SK-N-SH treated with all-trans-retinoic acid at 6 μM for 48 hours (cell line): Measurements from ENCODE around the gene DRC7.

ENCODE experiments used
- CSDC2 ChIP-seq: fragments of 250-450 bp; sonication (Bioruptor Pico); IDR thresholded peaks from 2 replicates; pipeline ENCODE4 v1.5.0; 2020; ENCODE audit warnings: mild to moderate bottlenecking, moderate library complexity
- ESRRG ChIP-seq: fragments of 250-450 bp; sonication (Bioruptor Pico); IDR thresholded peaks from 2 replicates; pipeline ENCODE4 v1.6.1; 2021; ENCODE audit warnings: mild to moderate bottlenecking
- OSR1 ChIP-seq: fragments of 250-450 bp; sonication (Bioruptor Pico); IDR thresholded peaks from 2 replicates; pipeline ENCODE4 v1.8.0; 2022; ENCODE audit warnings: moderate library complexity, mild to moderate bottlenecking, inconsistent platforms
- PATZ1 ChIP-seq: fragments of 250-450 bp; sonication (Bioruptor Pico); IDR thresholded peaks from 2 replicates; pipeline ENCODE4 v1.8.0; 2020; ENCODE audit warnings: mild to moderate bottlenecking, moderate library complexity, borderline replicate concordance
- POU6F1 ChIP-seq: fragments of 250-450 bp; sonication (Bioruptor Pico); IDR thresholded peaks from 2 replicates; pipeline ENCODE4 v1.8.0; 2021; ENCODE audit warnings: low read depth, mild to moderate bottlenecking, moderate library complexity, borderline replicate concordance
- TCF4 ChIP-seq: fragments of 250-450 bp; sonication (Bioruptor Pico); IDR thresholded peaks from 2 replicates; pipeline ENCODE4 v1.8.0; 2021; ENCODE audit warnings: mild to moderate bottlenecking, moderate library complexity, borderline replicate concordance
- ZNF70 ChIP-seq: fragments of 450-650 bp; formaldehyde crosslinking; IDR thresholded peaks from 2 replicates; pipeline ENCODE4 v1.5.0; 2020; ENCODE audit warnings: mild to moderate bottlenecking, moderate library complexity

GRCh38 chr16:57722210-57722499 lies 27.5 kb downstream of the DRC7 start:
- TF ChIP-seq PATZ1 (CRISPR knock-in tag) (no peak), POU6F1 (CRISPR knock-in tag) (no peak), ZNF70 (CRISPR knock-in tag) (no peak), OSR1 (CRISPR knock-in tag) (no peak), CSDC2 (CRISPR knock-in tag) (no peak), ESRRG (no peak), TCF4 (CRISPR knock-in tag) (no peak)
